Fibroblast of lung (primary cell): ENCODE measurements around the gene TACSTD2. TPM values are rescaled to one million over a fixed set of nuclear protein-coding genes. Genes with fewer than 3 reads are reported as not detected.
"Not testable (repeated sequence)": the region's sequence is repeated elsewhere in the genome, so short reads cannot be mapped to it uniquely, and the experiment has no call there.

ENCODE experiments used
- DNase-seq, 2 donors: peaks; one replicate each; pipeline versions ENCODE4 v3.0.0 to v3.0.0-alpha.2; 2010; ENCODE audit warnings: low read depth in 2 of 2
- H2AFZ ChIP-seq: 2 replicates; pipeline ENCODE4 v1.5.1; 2012; ENCODE audit warnings: low read length, control low read depth, inconsistent platforms
- H3K27ac ChIP-seq: 2 replicates; pipeline ENCODE4 v1.5.1; 2011; ENCODE audit warnings: low read length, control low read depth; ENCODE audit not compliant: insufficient read depth
- H3K27me3 ChIP-seq: 2 replicates; pipeline ENCODE4 v1.5.1; 2011; ENCODE audit warnings: mild to moderate bottlenecking, low read length; ENCODE audit not compliant: control insufficient read depth, insufficient read depth
- H3K36me3 ChIP-seq: 2 replicates; pipeline ENCODE4 v1.5.1; 2011; ENCODE audit warnings: low read length; ENCODE audit not compliant: control insufficient read depth, insufficient read depth
- H3K4me1 ChIP-seq: 2 replicates; pipeline ENCODE4 v1.5.1; 2011; ENCODE audit warnings: low read length; ENCODE audit not compliant: control insufficient read depth, insufficient read depth; ENCODE audit errors: extremely low read depth
- H3K4me2 ChIP-seq: 2 replicates; pipeline ENCODE4 v1.5.1; 2011; ENCODE audit warnings: low read length, control low read depth; ENCODE audit not compliant: insufficient read depth; ENCODE audit errors: extremely low read depth
- H3K4me3 ChIP-seq, 4 experiments: fragments of 200-600 bp in 1 of 4; sonication (generic) in 1 of 4; replicated peaks in 1 of 4; 2 replicates each; pipeline ENCODE4 v1.5.1; 2011 to 2016; ENCODE audit warnings: low read length in 4 of 4, low read depth in 3 of 4, mild to moderate bottlenecking in 3 of 4, control low read depth in 2 of 4, inconsistent platforms in 1 of 4, mixed read lengths in 1 of 4; ENCODE audit not compliant: insufficient read depth in 1 of 4; ENCODE audit errors: control extremely low read depth in 1 of 4
- H3K79me2 ChIP-seq: 2 replicates; pipeline ENCODE4 v1.5.1; 2012; ENCODE audit warnings: mild to moderate bottlenecking, low read length, inconsistent platforms; ENCODE audit not compliant: control insufficient read depth, insufficient read depth
- H3K9ac ChIP-seq: 2 replicates; pipeline ENCODE4 v1.5.1; 2011; ENCODE audit warnings: mild to moderate bottlenecking, low read length, control low read depth; ENCODE audit not compliant: insufficient read depth
- H3K9me3 ChIP-seq: 2 replicates; pipeline ENCODE4 v1.5.1; 2012; ENCODE audit warnings: low read depth, low read length; ENCODE audit not compliant: control insufficient read depth, insufficient read depth
- H4K20me1 ChIP-seq: 2 replicates; pipeline ENCODE4 v1.5.1; 2011; ENCODE audit warnings: low read length; ENCODE audit not compliant: control insufficient read depth, insufficient read depth; ENCODE audit errors: extremely low read depth
- CTCF ChIP-seq, 2 donors: IDR thresholded peaks in 1 of 2; conservative IDR thresholded peaks in 1 of 2; 1 replicate in 1 of 2; 2 replicates in 1 of 2; pipeline ENCODE4 v1.5.1; 2011 to 2012; ENCODE audit warnings: low read length in 2 of 2, control low read depth in 1 of 2, inconsistent platforms in 1 of 2, low read depth in 1 of 2, mild to moderate bottlenecking in 1 of 2
- EZH2 ChIP-seq: IDR thresholded peaks from 2 replicates; pipeline ENCODE4 v1.5.1; 2012; ENCODE audit warnings: low read length, control low read depth, mild to moderate bottlenecking; ENCODE audit errors: missing control alignments
- polyA plus RNA-seq, 2 donors: library from polyadenylated mRNA; depleted of rRNA in 1 of 2; stranded (reverse) in 1 of 2; unstranded in 1 of 2; fragments of >200 nt; gene quantifications; 2 replicates each; pipeline ENCODE4 v1.2.1, GENCODE V29; 2011 to 2012; ENCODE audit warnings: missing spikeins in 1 of 2
- total RNA-seq: library from RNA; depleted of rRNA; stranded (reverse); fragments of >200 nt; gene quantifications from 2 replicates; pipeline ENCODE4 v1.2.1, GENCODE V29; 2014

The TACSTD2 gene
- total and polyA plus RNA-seq, 2 donors (not counting 1 experiment from before 2014, with no cell fraction given) = 0.17 to 0.22 TPM

- Histone ChIP-seq H2AFZ (no peak overlapping the region), H3K9me3 (no peaks in the 10 kb centered on the region), H3K9ac (no peak overlapping the region), H3K4me2 (no peak overlapping the region), H3K36me3 (no peaks in the 10 kb centered on the region), H4K20me1 (no peaks in the 10 kb centered on the region), H3K27me3 (no peaks in the 10 kb centered on the region), H3K27ac (no peak overlapping the region), H3K79me2 (no peaks in the 10 kb centered on the region), H3K4me3 (no peak overlapping the region), H3K4me1 (peaks cover 25% of the 10 kb centered on the region)
- TF ChIP-seq CTCF (conservative IDR thresholded peaks at IDR 0.05 in 1 of 2, IDR thresholded peaks at IDR 0.05 in 1 of 2; ENCODE audit: low read depth in 1 of 2, low read length in 2 of 2) = no peak
- no peak for TF ChIP-seq EZH2
- DNase-seq = no peak
Measured at GRCh38 chr1:58583496-58583895, 6.4 kb upstream of the TACSTD2 start.

DNA sequence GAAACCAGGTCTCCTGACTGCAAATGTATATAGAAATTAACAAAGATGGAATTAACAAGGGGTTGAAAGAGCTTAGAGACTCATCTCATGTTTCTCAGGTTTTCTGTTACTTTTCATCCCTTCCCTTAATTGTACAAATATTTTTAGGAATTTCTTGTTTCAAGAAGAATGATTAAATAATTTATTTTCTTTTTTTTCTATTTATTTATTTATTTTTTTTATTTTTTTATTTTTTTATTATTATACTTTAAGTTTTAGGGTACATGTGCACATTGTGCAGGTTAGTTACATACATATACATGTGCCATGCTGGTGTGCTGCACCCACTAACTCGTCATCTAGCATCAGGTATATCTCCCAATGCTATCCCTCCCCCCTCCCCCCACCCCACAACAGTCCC is 5.1 kb upstream of the TACSTD2 start:
- H3K27me3 ChIP-seq, H3K9ac ChIP-seq: not testable (repeated sequence)

DNA sequence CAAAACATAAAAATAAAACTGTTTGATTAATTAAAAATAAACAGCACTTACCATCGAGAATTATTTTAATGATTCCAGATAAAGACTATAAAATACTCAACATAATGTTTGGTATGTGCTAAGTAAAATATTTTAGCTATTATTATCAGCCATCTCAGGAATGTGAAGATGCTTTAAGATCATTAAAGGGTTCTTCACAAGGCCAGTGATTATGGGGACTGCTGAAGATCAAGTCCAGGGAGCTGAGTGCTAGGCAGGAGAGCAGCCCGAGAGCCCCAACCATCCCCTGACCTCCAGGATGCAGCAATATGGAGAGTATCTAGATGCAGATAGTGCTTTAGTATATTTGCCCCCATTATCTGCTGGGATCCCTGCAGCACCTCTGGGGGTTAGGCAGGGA is 4.6 kb upstream of the TACSTD2 start:
- Histone ChIP-seq H3K4me3 (no peak overlapping the region), H3K79me2 (no peaks in the 10 kb centered on the region), H3K9me3 (no peaks in the 10 kb centered on the region), H3K27me3 (peaks cover 4% of the 10 kb centered on the region), H2AFZ (no peak overlapping the region), H3K36me3 (no peaks in the 10 kb centered on the region), H3K9ac (no peak overlapping the region), H3K4me1 (peaks cover 24% of the 10 kb centered on the region), H4K20me1 (no peaks in the 10 kb centered on the region), H3K4me2 (no peak overlapping the region), H3K27ac (no peak overlapping the region)
- DNase-seq = no peak
- TF ChIP-seq EZH2 (no peak), CTCF (conservative IDR thresholded peaks at IDR 0.05 in 1 of 2, IDR thresholded peaks at IDR 0.05 in 1 of 2; ENCODE audit: low read depth in 1 of 2, low read length in 2 of 2) (no peak)

More for the DNA sequence above, 5.1 kb upstream of the TACSTD2 start:
- not testable (repeated sequence) for H3K4me3 ChIP-seq, H2AFZ ChIP-seq, H3K4me2 ChIP-seq, H3K9me3 ChIP-seq, H3K27ac ChIP-seq, DNase-seq, H4K20me1 ChIP-seq, H3K79me2 ChIP-seq, H3K36me3 ChIP-seq
- peaks cover 24% of the 10 kb centered on the region for H3K4me1 ChIP-seq
